Caco-2 (cell line): ENCODE measurements around the gene PLA2G4D. TPM values are rescaled to one million over a fixed set of nuclear protein-coding genes. Genes with fewer than 3 reads are reported as not detected.
"Not testable (repeated sequence)": the region's sequence is repeated elsewhere in the genome, so short reads cannot be mapped to it uniquely, and the experiment has no call there.

ENCODE experiments used
- BruUV-seq: library from RNA; stranded (reverse); fragments of 400-500 nt; replicated peaks from 2 replicates; lab custom pipeline; 2021; lab: Mats Ljungman, UMichigan
- CTCF ChIA-PET: fragments of 300-600 bp; sonication (Branson Sonifier 250); formaldehyde crosslinking; loops from one replicate; lab custom pipeline; 2022; ENCODE audit warnings: antibody characterized with exemption; lab: Charles Lee
- POLR2A ChIA-PET: fragments of 300-600 bp; sonication (Branson Sonifier 250); formaldehyde crosslinking; loops from one replicate; lab custom pipeline; 2022; ENCODE audit warnings: antibody characterized with exemption; lab: Charles Lee
- DNase-seq, 2 experiments: peaks; one replicate each; pipeline versions ENCODE4 v3.0.0 to v3.0.0-alpha.2; 2020 to 2022
- H3K27me3 ChIP-seq: replicated peaks from 2 replicates; pipeline ENCODE4 v1.6.0; 2011; ENCODE audit warnings: low read length; ENCODE audit not compliant: control insufficient read depth, insufficient read depth
- H3K36me3 ChIP-seq: 2 replicates; pipeline ENCODE4 v1.5.1; 2011; ENCODE audit warnings: low read length; ENCODE audit not compliant: control insufficient read depth, insufficient read depth
- H3K4me1 ChIP-seq: fragments of 250-450 bp; sonication (Bioruptor Pico); 2 replicates; pipeline ENCODE4 v1.5.1; 2020; ENCODE audit warnings: mild to moderate bottlenecking
- H3K4me3 ChIP-seq: 2 replicates; pipeline ENCODE4 v1.5.1; 2011; ENCODE audit warnings: low read depth, mild to moderate bottlenecking, control low read depth, low read length
- H3K9me3 ChIP-seq: fragments of 250-450 bp; sonication (Bioruptor Pico); 2 replicates; pipeline ENCODE4 v1.5.1; 2020; ENCODE audit warnings: mild to moderate bottlenecking, moderate library complexity
- H3K27ac Mint-ChIP-seq: one replicate; pipeline ENCODE4 v1.8.0; 2022; ENCODE audit warnings: mixed read lengths; ENCODE audit not compliant: unreplicated experiment
- H3K27me3 Mint-ChIP-seq: one replicate; pipeline ENCODE4 v1.8.0; 2022; ENCODE audit warnings: mixed read lengths; ENCODE audit not compliant: insufficient read depth, unreplicated experiment
- H3K36me3 Mint-ChIP-seq: one replicate; pipeline ENCODE4 v1.8.0; 2022; ENCODE audit warnings: mild to moderate bottlenecking, mixed read lengths; ENCODE audit not compliant: insufficient read depth, unreplicated experiment
- H3K4me1 Mint-ChIP-seq: one replicate; pipeline ENCODE4 v1.8.0; 2022; ENCODE audit warnings: low read depth, mixed read lengths; ENCODE audit not compliant: unreplicated experiment
- H3K4me3 Mint-ChIP-seq: one replicate; pipeline ENCODE4 v1.8.0; 2022; ENCODE audit warnings: mild to moderate bottlenecking, moderate library complexity, mixed read lengths; ENCODE audit not compliant: unreplicated experiment
- H3K9me3 Mint-ChIP-seq: one replicate; pipeline ENCODE4 v1.8.0; 2022; ENCODE audit warnings: mixed read lengths; ENCODE audit not compliant: unreplicated experiment
- intact Hi-C: fragments of 100-400 bp; cut with micrococcal nuclease; formaldehyde crosslinking; loops from one replicate; pipeline ENCODE4 v1.10.0; 2022; ENCODE audit not compliant: unreplicated experiment
- total RNA-seq: library from RNA; stranded (reverse); gene quantifications from 2 replicates; pipeline ENCODE4 v1.2.3, GENCODE V29; 2022
- TF ChIP-seq, protein P1 (sequence below), 2 experiments: fragments of 200-600 bp in 1 of 2; IDR thresholded peaks; 1 replicate in 1 of 2; 2 replicates in 1 of 2; pipeline versions ENCODE4 v1.5.1 to v1.8.0; 2011 to 2022; ENCODE audit warnings: antibody characterized with exemption in 1 of 2, control low read depth in 1 of 2, inconsistent platforms in 1 of 2, low read depth in 1 of 2, low read length in 1 of 2, mild to moderate bottlenecking in 1 of 2, moderate library complexity in 1 of 2; ENCODE audit not compliant: insufficient read depth in 1 of 2, severe bottlenecking in 1 of 2, unreplicated experiment in 1 of 2

The PLA2G4D gene
- total RNA-seq, 1 experiment from 2014 or later: not detected

- DNase-seq: no peak
- CTCF ChIA-PET: interaction anchor here (1.4 kb wide), 1 partner anchor 12 kb away, joined by 3 read pairs; no protein-coding TSS in a partner anchor
- H3K9me3 ChIP-seq: no peaks in the 10 kb centered on the region; the same call in 1 of the 2 replicates
- no peaks in the 10 kb centered on the region for H3K27me3 Mint-ChIP-seq
- H3K9me3 Mint-ChIP-seq: no peaks in the 10 kb centered on the region
- BruUV-seq: no TSS peak
- no peak overlapping the region for H3K27ac Mint-ChIP-seq
- H3K27me3 ChIP-seq: no peaks in the 10 kb centered on the region
- peaks cover 2% of the 10 kb centered on the region for H3K4me1 Mint-ChIP-seq
- no peaks in the 10 kb centered on the region for H3K36me3 Mint-ChIP-seq
- H3K4me3 Mint-ChIP-seq: no peak overlapping the region
- intact Hi-C loops: no loop called here
- no peaks in the 10 kb centered on the region for H3K36me3 ChIP-seq
- TF ChIP-seq, protein P1, sequence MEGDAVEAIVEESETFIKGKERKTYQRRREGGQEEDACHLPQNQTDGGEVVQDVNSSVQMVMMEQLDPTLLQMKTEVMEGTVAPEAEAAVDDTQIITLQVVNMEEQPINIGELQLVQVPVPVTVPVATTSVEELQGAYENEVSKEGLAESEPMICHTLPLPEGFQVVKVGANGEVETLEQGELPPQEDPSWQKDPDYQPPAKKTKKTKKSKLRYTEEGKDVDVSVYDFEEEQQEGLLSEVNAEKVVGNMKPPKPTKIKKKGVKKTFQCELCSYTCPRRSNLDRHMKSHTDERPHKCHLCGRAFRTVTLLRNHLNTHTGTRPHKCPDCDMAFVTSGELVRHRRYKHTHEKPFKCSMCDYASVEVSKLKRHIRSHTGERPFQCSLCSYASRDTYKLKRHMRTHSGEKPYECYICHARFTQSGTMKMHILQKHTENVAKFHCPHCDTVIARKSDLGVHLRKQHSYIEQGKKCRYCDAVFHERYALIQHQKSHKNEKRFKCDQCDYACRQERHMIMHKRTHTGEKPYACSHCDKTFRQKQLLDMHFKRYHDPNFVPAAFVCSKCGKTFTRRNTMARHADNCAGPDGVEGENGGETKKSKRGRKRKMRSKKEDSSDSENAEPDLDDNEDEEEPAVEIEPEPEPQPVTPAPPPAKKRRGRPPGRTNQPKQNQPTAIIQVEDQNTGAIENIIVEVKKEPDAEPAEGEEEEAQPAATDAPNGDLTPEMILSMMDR (IDR thresholded peaks at IDR 0.05; ENCODE audit: insufficient read depth in 1 of 2, low read depth in 1 of 2, low read length in 1 of 2, severe bottlenecking in 1 of 2, unreplicated experiment in 1 of 2): no peak
- no peak overlapping the region for H3K4me3 ChIP-seq
- POLR2A ChIA-PET: no interaction called here
- peaks cover 8% of the 10 kb centered on the region; the same call in 1 of the 2 replicates for H3K4me1 ChIP-seq
These were observed 2.7 kb upstream of the PLA2G4D start for GRCh38 chr15:42097018-42097417.

DNA sequence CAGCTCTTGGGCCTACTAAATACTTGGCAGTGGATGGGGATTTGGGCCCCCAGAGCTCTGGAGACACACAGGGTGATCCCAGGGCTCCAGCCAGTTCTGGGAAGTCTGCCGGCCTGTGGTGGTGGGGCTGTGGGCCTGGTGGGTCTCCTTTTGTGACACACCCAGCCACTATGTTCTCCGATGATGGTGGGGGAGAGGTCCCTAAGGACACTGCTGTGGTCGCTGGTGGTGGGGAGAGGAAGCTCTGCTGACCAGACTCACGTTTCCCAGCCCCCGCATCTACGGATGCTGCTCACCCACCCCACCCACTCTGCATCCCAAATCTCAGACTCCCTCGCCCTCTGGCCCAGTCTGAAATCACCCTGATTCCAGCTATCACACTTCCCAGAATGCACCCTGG is 396 bp downstream of the PLA2G4D start:
- no TSS peak for BruUV-seq
- DNase-seq: no peak
- Histone ChIP-seq H3K36me3 (no peaks in the 10 kb centered on the region), H3K27me3 (no peaks in the 10 kb centered on the region), H3K9me3 (no peaks in the 10 kb centered on the region; the same call in 1 of the 2 replicates), H3K4me3 (no peak overlapping the region), H3K4me1 (peaks cover 10% of the 10 kb centered on the region; the same call in 1 of the 2 replicates)
- Mint-ChIP-seq H3K4me1 (peaks cover 8% of the 10 kb centered on the region), H3K4me3 (no peak overlapping the region), H3K9me3 (no peaks in the 10 kb centered on the region), H3K36me3 (no peaks in the 10 kb centered on the region), H3K27ac (no peak overlapping the region), H3K27me3 (no peaks in the 10 kb centered on the region)
- POLR2A ChIA-PET: no interaction called here
- TF ChIP-seq, protein P1 (IDR thresholded peaks at IDR 0.05; ENCODE audit: insufficient read depth in 1 of 2, low read depth in 1 of 2, low read length in 1 of 2, severe bottlenecking in 1 of 2, unreplicated experiment in 1 of 2): no peak
- CTCF ChIA-PET: interaction anchor here (0.6 to 0.7 kb wide), 2 partner anchors 10 to 189 kb away, joined by 4 to 6 read pairs; no protein-coding TSS in a partner anchor
- intact Hi-C loops: no loop called here

GRCh38 chr15:42092398-42093318 is 1.7 kb downstream of the PLA2G4D start:
- ChIA-PET POLR2A (no interaction called here), CTCF (interaction anchor here (1.5 kb wide), 1 partner anchor 41 kb away, joined by 3 read pairs; no protein-coding TSS in a partner anchor)
- no peaks in the 10 kb centered on the region for H3K27me3 Mint-ChIP-seq
- H3K4me3 ChIP-seq: no peak overlapping the region
- no peak overlapping the region for H3K27ac Mint-ChIP-seq
- DNase-seq: no peak
- no peaks in the 10 kb centered on the region for H3K36me3 ChIP-seq
- no peak overlapping the region for H3K4me3 Mint-ChIP-seq
- H3K9me3 ChIP-seq: no peaks in the 10 kb centered on the region
- H3K4me1 Mint-ChIP-seq: peaks cover 8% of the 10 kb centered on the region
- H3K27me3 ChIP-seq: no peaks in the 10 kb centered on the region
- H3K9me3 Mint-ChIP-seq: no peaks in the 10 kb centered on the region
- BruUV-seq: no TSS peak
- no peaks in the 10 kb centered on the region for H3K36me3 Mint-ChIP-seq
- peaks cover 10% of the 10 kb centered on the region; the same call in 1 of the 2 replicates for H3K4me1 ChIP-seq
- intact Hi-C loops: no loop called here
- TF ChIP-seq, protein P1 (IDR thresholded peaks at IDR 0.05; ENCODE audit: insufficient read depth in 1 of 2, low read depth in 1 of 2, low read length in 1 of 2, severe bottlenecking in 1 of 2, unreplicated experiment in 1 of 2): no peak

GRCh38 chr15:42091753-42092397 is 2.5 kb downstream of the PLA2G4D start:
- POLR2A ChIA-PET, DNase-seq, H3K27me3 ChIP-seq, H3K4me3 ChIP-seq, H3K4me1 Mint-ChIP-seq, H3K27me3 Mint-ChIP-seq, intact Hi-C loops, H3K27ac Mint-ChIP-seq, H3K36me3 Mint-ChIP-seq, H3K9me3 Mint-ChIP-seq, BruUV-seq, H3K9me3 ChIP-seq, H3K4me3 Mint-ChIP-seq, H3K36me3 ChIP-seq: not testable (repeated sequence)
- H3K4me1 ChIP-seq: peaks cover 10% of the 10 kb centered on the region; the same call in 1 of the 2 replicates
- CTCF ChIA-PET: interaction anchor here (1.5 kb wide), 1 partner anchor 42 kb away, joined by 3 read pairs; no protein-coding TSS in a partner anchor
